H1 (cell line): ENCODE data around the gene SLC25A21. TPM values are rescaled to one million over a fixed set of nuclear protein-coding genes. Genes with fewer than 3 reads are reported as not detected.

Experiments
- CBX8 ChIP-seq: fragments of 300-800, 300-1000 bp; sonication (generic); IDR thresholded peaks from 2 replicates; pipeline ENCODE4 v1.7.1; 2016; ENCODE audit warnings: low read depth, low read length, borderline replicate concordance
- HDAC2 ChIP-seq, 2 experiments: fragments of 300-600 bp in 1 of 2; sonication (generic) in 1 of 2; IDR thresholded peaks; 2 replicates each; pipeline ENCODE4 v1.6.1; 2011 to 2012; ENCODE audit warnings: low read depth in 2 of 2, low read length in 2 of 2, mild to moderate bottlenecking in 2 of 2, moderate library complexity in 2 of 2, borderline replicate concordance in 1 of 2, inconsistent platforms in 1 of 2
- POU5F1 ChIP-seq: IDR thresholded peaks from 2 replicates; pipeline ENCODE4 v1.6.1; 2011; ENCODE audit warnings: low read depth, mild to moderate bottlenecking, low read length, moderate library complexity
- RBBP5 ChIP-seq: IDR thresholded peaks from 2 replicates; pipeline ENCODE4 v1.7.1; 2012; ENCODE audit warnings: low read depth, mild to moderate bottlenecking, inconsistent platforms, low read length, moderate library complexity, borderline replicate concordance
- RNF2 ChIP-seq: fragments of 200-900, 300-1000 bp; sonication (generic); IDR thresholded peaks from 2 replicates; pipeline ENCODE4 v1.7.1; 2016; ENCODE audit warnings: borderline replicate concordance, low read depth, mild to moderate bottlenecking, antibody characterized with exemption, low read length; ENCODE audit not compliant: poor library complexity, severe bottlenecking; ENCODE audit errors: missing control alignments
- SIRT6 ChIP-seq: IDR thresholded peaks from one replicate; pipeline ENCODE4 v1.7.1; 2012; ENCODE audit warnings: low read length, inconsistent platforms
- polyA plus RNA-seq, 7 experiments: library from polyadenylated mRNA; depleted of rRNA in 3 of 7; stranded (reverse) in 5 of 7; unstranded in 2 of 7; fragments of >200 nt in 5 of 7; fragments of 200-250 nt in 2 of 7; gene quantifications; 1 replicate in 5 of 7; 2 replicates in 1 of 7; 4 replicates in 1 of 7; pipeline versions ENCODE4 v1.2.1 to v1.2.3, GENCODE V29; 2011 to 2013; ENCODE audit warnings: missing spikeins in 2 of 7, mixed read lengths in 2 of 7
- total RNA-seq: library from RNA; stranded (reverse); fragmentation: NEBNext Ultra II Directional; extraction: Animal tissue kit (Norgen Biotek cat#: 25700); gene quantifications from 2 replicates; pipeline ENCODE4 v1.2.1, GENCODE V29; 2021
- TF ChIP-seq, protein P1 (sequence below): IDR thresholded peaks from 2 replicates; pipeline ENCODE4 v1.6.1; 2011; ENCODE audit warnings: low read depth, mild to moderate bottlenecking, low read length; ENCODE audit not compliant: insufficient read depth

The SLC25A21 gene
- total and polyA plus RNA-seq, 2 of the 8 experiments (the other 6 are each of a cell fraction or from before 2014, with no cell fraction given), result 6.9 to 15.7 TPM

DNA sequence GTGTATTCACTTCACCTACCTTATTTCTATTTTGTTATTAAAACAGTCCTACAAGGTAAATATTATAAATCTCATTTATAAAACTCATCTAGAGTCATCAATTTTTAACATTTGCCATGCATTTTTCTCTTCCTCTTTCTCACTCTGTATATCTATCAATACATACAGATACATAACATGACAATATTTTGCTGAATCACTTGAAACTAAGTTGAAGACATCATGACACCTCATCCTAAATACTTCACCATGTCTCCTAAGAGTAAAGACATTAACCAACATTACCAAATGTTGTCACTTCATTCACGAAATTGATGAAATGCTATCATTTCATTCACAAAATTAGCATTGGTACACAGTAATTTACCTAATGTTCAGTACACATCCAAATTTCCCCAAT, 329.0 kb downstream of the SLC25A21 start (continued):
- TF ChIP-seq, protein P1, sequence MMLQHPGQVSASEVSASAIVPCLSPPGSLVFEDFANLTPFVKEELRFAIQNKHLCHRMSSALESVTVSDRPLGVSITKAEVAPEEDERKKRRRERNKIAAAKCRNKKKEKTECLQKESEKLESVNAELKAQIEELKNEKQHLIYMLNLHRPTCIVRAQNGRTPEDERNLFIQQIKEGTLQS, result no peak
- TF ChIP-seq RBBP5, result no peak
- TF ChIP-seq RNF2, result no peak
- no peak for TF ChIP-seq SIRT6
- no peak for TF ChIP-seq CBX8
- no peak for TF ChIP-seq POU5F1
- no peak for TF ChIP-seq HDAC2 (IDR thresholded peaks at IDR 0.05; ENCODE audit: borderline replicate concordance in 1 of 2, low read depth in 2 of 2, low read length in 2 of 2)
